H1 (cell line): ENCODE measurements around the gene HRNR. TPM values are rescaled to one million over a fixed set of nuclear protein-coding genes. Genes with fewer than 3 reads are reported as not detected.
"Not testable (repeated sequence)": the region's sequence is repeated elsewhere in the genome, so short reads cannot be mapped to it uniquely, and the experiment has no call there.

Experiments
- CTCF ChIA-PET: fragments of 300-600 bp; sonication (Branson Sonifier 250); formaldehyde crosslinking; loops from one replicate; lab custom pipeline; 2021; ENCODE audit not compliant: partially characterized antibody; lab: Charles Lee
- POLR2A ChIA-PET: fragments of 300-600 bp; sonication (Branson Sonifier 250); formaldehyde crosslinking; loops from one replicate; lab custom pipeline; 2021; ENCODE audit warnings: inconsistent platforms; ENCODE audit not compliant: partially characterized antibody; lab: Charles Lee
- DNase-seq, 2 experiments: peaks; one replicate each; pipeline versions ENCODE4 v3.0.0 to v3.0.0-alpha.2; 2010 to 2022; ENCODE audit warnings: low spot score in 2 of 2, low read depth in 1 of 2, mixed read lengths in 1 of 2
- FAIRE-seq: peaks from 2 replicates; lab custom pipeline; 2011; peaks lifted over from hg19 to GRCh38; lab: Jason Lieb, UNC
- H2AFZ ChIP-seq: 2 replicates; pipeline ENCODE4 v1.8.1; 2012; ENCODE audit warnings: low read length, inconsistent platforms
- H2AK5ac ChIP-seq: 2 replicates; pipeline ENCODE4 v1.6.1; 2013; ENCODE audit warnings: low read depth, low read length
- H2BK120ac ChIP-seq: replicated peaks from 2 replicates; pipeline ENCODE3; 2013; ENCODE audit warnings: low read depth, low read length, inconsistent platforms
- H2BK12ac ChIP-seq: 2 replicates; pipeline ENCODE4 v1.6.1; 2013; ENCODE audit warnings: low read depth, low read length
- H2BK15ac ChIP-seq: 2 replicates; pipeline ENCODE4 v1.6.1; 2013; ENCODE audit warnings: low read length
- H2BK20ac ChIP-seq: 2 replicates; pipeline ENCODE4 v1.6.1; 2013; ENCODE audit warnings: low read length
- H2BK5ac ChIP-seq: 2 replicates; pipeline ENCODE4 v1.6.1; 2013; ENCODE audit warnings: low read depth, low read length
- H3K14ac ChIP-seq: 2 replicates; pipeline ENCODE4 v1.6.1; 2013; ENCODE audit warnings: inconsistent platforms; ENCODE audit not compliant: insufficient read length
- H3K18ac ChIP-seq: 2 replicates; pipeline ENCODE4 v1.6.1; 2013; ENCODE audit warnings: low read length; ENCODE audit errors: extremely low read depth
- H3K23ac ChIP-seq: 2 replicates; pipeline ENCODE4 v1.6.1; 2013; ENCODE audit warnings: inconsistent platforms; ENCODE audit not compliant: insufficient read length
- H3K23me2 ChIP-seq: 2 replicates; pipeline ENCODE4 v1.6.1; 2013; ENCODE audit warnings: low read depth, low read length
- H3K27ac ChIP-seq: 2 replicates; pipeline ENCODE4 v1.6.1; 2011; ENCODE audit warnings: low read depth, low read length, inconsistent platforms
- H3K27me3 ChIP-seq, 4 experiments: replicated peaks in 1 of 4; 1 replicate in 1 of 4; 2 replicates in 3 of 4; pipeline versions ENCODE4 v1.6.1 to v1.8.1; 2011 to 2013; ENCODE audit warnings: low read length in 3 of 4, mild to moderate bottlenecking in 3 of 4, inconsistent platforms in 2 of 4, mixed read lengths in 2 of 4, moderate library complexity in 1 of 4; ENCODE audit not compliant: control insufficient read depth in 3 of 4, insufficient read depth in 3 of 4; ENCODE audit errors: extremely low read depth in 1 of 4
- H3K36me3 ChIP-seq, 4 experiments: 2 replicates each; pipeline versions ENCODE4 v1.6.1 to v1.8.1; 2011 to 2013; ENCODE audit warnings: mild to moderate bottlenecking in 4 of 4, low read length in 3 of 4, moderate library complexity in 2 of 4, control low read depth in 1 of 4, inconsistent platforms in 1 of 4; ENCODE audit not compliant: insufficient read depth in 4 of 4, control insufficient read depth in 2 of 4
- H3K4ac ChIP-seq: replicated peaks from 2 replicates; pipeline ENCODE3; 2013; ENCODE audit warnings: low read length, low read depth, mixed read lengths, inconsistent platforms; ENCODE audit not compliant: insufficient read length
- H3K4me1 ChIP-seq, 4 experiments: replicated peaks in 1 of 4; 1 replicate in 1 of 4; 2 replicates in 3 of 4; pipeline versions ENCODE4 v1.6.1 to v1.8.1; 2011 to 2013; ENCODE audit warnings: low read length in 3 of 4, inconsistent platforms in 2 of 4, mixed read lengths in 1 of 4; ENCODE audit not compliant: insufficient read depth in 4 of 4, control insufficient read depth in 3 of 4
- H3K4me2 ChIP-seq, 2 experiments: 2 replicates each; pipeline versions ENCODE4 v1.6.1 to v1.8.1; 2011 to 2013; ENCODE audit warnings: low read depth in 2 of 2, low read length in 2 of 2, control low read depth in 1 of 2, inconsistent platforms in 1 of 2, mild to moderate bottlenecking in 1 of 2; ENCODE audit not compliant: insufficient read depth in 1 of 2
- H3K4me3 ChIP-seq, 4 experiments: fragments of 200-600, 300-600 bp in 1 of 4; sonication (generic), shearing (Covaris generic), sonication (Bioruptor Twin) in 1 of 4; 2 replicates each; pipeline versions ENCODE4 v1.5.1 to v1.8.1; 2011 to 2016; ENCODE audit warnings: low read length in 4 of 4, low read depth in 3 of 4, control low read depth in 2 of 4, inconsistent platforms in 2 of 4, mild to moderate bottlenecking in 2 of 4, mixed read lengths in 1 of 4, moderate library complexity in 1 of 4; ENCODE audit not compliant: insufficient read depth in 2 of 4; ENCODE audit errors: extremely low read depth in 1 of 4
- H3K56ac ChIP-seq: replicated peaks from 2 replicates; pipeline ENCODE3; 2013; ENCODE audit warnings: low read depth, mild to moderate bottlenecking, mixed read lengths, low read length, inconsistent platforms; ENCODE audit not compliant: insufficient read length
- H3K79me1 ChIP-seq: 2 replicates; pipeline ENCODE4 v1.6.1; 2013; ENCODE audit warnings: low read depth, low read length, control low read depth
- H3K79me2 ChIP-seq, 2 experiments: 2 replicates each; pipeline versions ENCODE4 v1.6.1 to v1.8.1; 2012 to 2013; ENCODE audit warnings: low read length in 2 of 2, mild to moderate bottlenecking in 2 of 2, inconsistent platforms in 1 of 2; ENCODE audit not compliant: insufficient read depth in 2 of 2, control insufficient read depth in 1 of 2
- H3K9ac ChIP-seq, 4 experiments: replicated peaks in 1 of 4; 1 replicate in 1 of 4; 2 replicates in 3 of 4; pipeline versions ENCODE4 v1.6.1 to v1.8.1; 2011 to 2013; ENCODE audit warnings: low read depth in 3 of 4, low read length in 3 of 4, control low read depth in 2 of 4, mild to moderate bottlenecking in 2 of 4, moderate library complexity in 2 of 4, inconsistent platforms in 1 of 4; ENCODE audit errors: extremely low read depth in 1 of 4
- H3K9me3 ChIP-seq, 2 experiments: 2 replicates each; pipeline versions ENCODE4 v1.6.1 to v1.8.1; 2012 to 2013; ENCODE audit warnings: mild to moderate bottlenecking in 2 of 2, moderate library complexity in 2 of 2, control low read depth in 1 of 2, inconsistent platforms in 1 of 2, low read depth in 1 of 2, low read length in 1 of 2, mixed read lengths in 1 of 2; ENCODE audit not compliant: insufficient read depth in 2 of 2
- H4K20me1 ChIP-seq, 2 experiments: replicated peaks in 1 of 2; 2 replicates each; pipeline versions ENCODE3 to v1.8.1; 2011 to 2013; ENCODE audit warnings: inconsistent platforms in 2 of 2, low read length in 2 of 2, mild to moderate bottlenecking in 1 of 2; ENCODE audit not compliant: insufficient read depth in 2 of 2, control insufficient read depth in 1 of 2
- H4K5ac ChIP-seq: 2 replicates; pipeline ENCODE4 v1.6.1; 2013; ENCODE audit warnings: low read length, low read depth, mixed read lengths, inconsistent platforms; ENCODE audit not compliant: insufficient read length
- H4K8ac ChIP-seq: 2 replicates; pipeline ENCODE4 v1.8.0; 2013; ENCODE audit warnings: mild to moderate bottlenecking, moderate library complexity, low read length, inconsistent platforms; ENCODE audit not compliant: insufficient read depth; ENCODE audit errors: extremely low read depth
- H4K91ac ChIP-seq: replicated peaks from 2 replicates; pipeline ENCODE3; 2013; ENCODE audit warnings: low read length, mixed read lengths, inconsistent platforms; ENCODE audit not compliant: insufficient read length
- WGBS, 2 experiments: shearing (Covaris generic) in 1 of 2; methylation state at CpG; one replicate each; pipeline versions ENCODE4 v1.1.6 to v1.1.7; 2013 to 2015; ENCODE audit warnings: low lambda C conversion rate in 2 of 2, mixed read lengths in 2 of 2, inconsistent platforms in 1 of 2, low coverage in 1 of 2, missing lambda C conversion rate in 1 of 2; ENCODE audit not compliant: insufficient replicate concordance in 2 of 2, insufficient coverage in 1 of 2, insufficient read length in 1 of 2; ENCODE audit errors: extremely low coverage in 1 of 2, missing lambda C conversion rate in 1 of 2; 5-methylcytosine and 5-hydroxymethylcytosine counted together
- polyA plus RNA-seq, 7 experiments: library from polyadenylated mRNA; depleted of rRNA in 3 of 7; stranded (reverse) in 5 of 7; unstranded in 2 of 7; fragments of >200 nt in 5 of 7; fragments of 200-250 nt in 2 of 7; gene quantifications; 1 replicate in 5 of 7; 2 replicates in 1 of 7; 4 replicates in 1 of 7; pipeline versions ENCODE4 v1.2.1 to v1.2.3, GENCODE V29; 2011 to 2013; ENCODE audit warnings: missing spikeins in 2 of 7, mixed read lengths in 2 of 7
- total RNA-seq: library from RNA; stranded (reverse); fragmentation: NEBNext Ultra II Directional; extraction: Animal tissue kit (Norgen Biotek cat#: 25700); gene quantifications from 2 replicates; pipeline ENCODE4 v1.2.1, GENCODE V29; 2021

Gene HRNR
- total and polyA plus RNA-seq, 2 of the 8 experiments (the other 6 are each of a cell fraction or from before 2014, with no cell fraction given), result not detected

DNA sequence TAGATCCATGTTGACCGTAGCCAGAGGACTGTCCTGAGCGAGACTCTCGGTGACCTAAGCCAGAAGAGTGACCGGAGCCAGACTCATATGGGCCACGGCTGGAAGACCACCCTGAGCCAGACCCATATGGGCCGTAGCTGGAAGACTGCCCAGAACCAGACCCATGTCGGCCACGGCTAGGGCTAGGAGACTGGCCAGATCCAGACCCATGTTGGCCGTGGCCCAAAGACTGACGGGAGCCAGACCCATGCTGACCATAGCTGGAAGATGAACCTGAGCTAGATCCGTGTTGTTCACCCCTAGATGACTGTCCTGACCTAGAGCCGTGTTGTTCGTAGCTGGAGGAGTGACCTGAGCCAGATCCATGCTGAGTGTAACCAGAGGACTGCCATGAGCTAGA, 8.4 kb downstream of the HRNR start:
- FAIRE-seq, H3K4me2 ChIP-seq, H4K20me1 ChIP-seq, H2BK120ac ChIP-seq, POLR2A ChIA-PET, H3K18ac ChIP-seq, DNase-seq, H2BK5ac ChIP-seq, H3K79me1 ChIP-seq, CTCF ChIA-PET, H4K8ac ChIP-seq, H4K91ac ChIP-seq, H3K4ac ChIP-seq, H2BK20ac ChIP-seq, H3K27ac ChIP-seq, H3K56ac ChIP-seq, H2AFZ ChIP-seq, H3K14ac ChIP-seq, H2BK15ac ChIP-seq, H3K36me3 ChIP-seq, H2AK5ac ChIP-seq, H2BK12ac ChIP-seq, H4K5ac ChIP-seq, H3K23me2 ChIP-seq, H3K4me1 ChIP-seq, H3K4me3 ChIP-seq, H3K27me3 ChIP-seq, H3K9ac ChIP-seq, H3K79me2 ChIP-seq, H3K23ac ChIP-seq: not testable (repeated sequence)
- peaks cover 36 to 55% of the 10 kb centered on the region in 2 experiments for H3K9me3 ChIP-seq
- 82% methylated on average over 9 of the region's 13 CpGs; no CpG with 5 or more reads in 1 of the 2 experiments for WGBS, 2 experiments

DNA sequence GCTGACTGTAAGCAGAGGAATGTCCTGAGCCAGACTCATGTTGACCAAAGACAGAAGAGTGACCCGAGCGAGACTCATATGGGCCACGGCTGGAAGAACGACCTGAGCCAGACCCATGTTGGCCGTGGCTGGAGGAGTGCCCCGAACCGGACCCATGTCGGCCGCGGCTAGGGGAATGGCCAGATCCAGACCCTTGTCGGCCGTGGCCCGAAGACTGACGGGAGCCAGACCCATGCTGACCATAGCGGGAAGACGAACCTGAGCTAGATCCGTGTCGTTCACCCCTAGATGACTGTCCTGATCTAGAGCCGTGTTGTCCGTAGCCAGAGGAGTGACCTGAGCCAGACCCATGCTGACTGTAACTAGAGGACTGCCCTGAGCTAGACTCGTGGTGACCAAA, 9.1 kb downstream of the HRNR start:
- H3K27ac ChIP-seq, H2AFZ ChIP-seq, POLR2A ChIA-PET, H3K9ac ChIP-seq, H2BK20ac ChIP-seq, H3K23ac ChIP-seq, H2BK12ac ChIP-seq, H3K4me2 ChIP-seq, H3K4me3 ChIP-seq, H2BK15ac ChIP-seq, H3K56ac ChIP-seq, H3K79me2 ChIP-seq, H4K20me1 ChIP-seq, H4K91ac ChIP-seq, H2BK120ac ChIP-seq, DNase-seq, H3K18ac ChIP-seq, H2AK5ac ChIP-seq, H4K8ac ChIP-seq, H3K4me1 ChIP-seq, H3K27me3 ChIP-seq, H2BK5ac ChIP-seq, H3K14ac ChIP-seq, H3K79me1 ChIP-seq, H3K23me2 ChIP-seq, CTCF ChIA-PET, H3K36me3 ChIP-seq, H3K4ac ChIP-seq, FAIRE-seq, H4K5ac ChIP-seq: not testable (repeated sequence)
- peaks cover 29 to 52% of the 10 kb centered on the region in 2 experiments for H3K9me3 ChIP-seq
- 92% methylated on average over 8 of the region's 21 CpGs; no CpG with 5 or more reads in 1 of the 2 experiments for WGBS, 2 experiments
